ENCODE measurements around the gene ELL2. TPM values are rescaled to one million over a fixed set of nuclear protein-coding genes. Genes with fewer than 3 reads are reported as not detected.
"Not testable (repeated sequence)": the region's sequence is repeated elsewhere in the genome, so short reads cannot be mapped to it uniquely, and the experiment has no call there.

ELL2 gene
- total RNA-seq, 1 donor from 2014 or later: 4.6 TPM

- TF ChIP-seq CTCF (conservative IDR thresholded peaks at IDR 0.05): no peak
- H3K36me3 Mint-ChIP-seq (ENCODE audit: low read depth): no peaks in the 10 kb centered on the region
- H3K9me3 Mint-ChIP-seq: peaks cover 2% of the 10 kb centered on the region
- H3K27me3 Mint-ChIP-seq (ENCODE audit: low read depth): no peaks in the 10 kb centered on the region
- peaks cover 2% of the 10 kb centered on the region for H3K4me1 Mint-ChIP-seq
- DNase-seq (ENCODE audit: low read depth, low spot score): no peak
- no peak overlapping the region for H3K4me3 Mint-ChIP-seq
- H3K27ac Mint-ChIP-seq (ENCODE audit: unreplicated experiment): peak overlapping the region; percentile 70
Observed at GRCh38 chr5:95930141-95930930, 31.3 kb downstream of the ELL2 start.

GRCh38 chr5:95928724-95929253 is 32.9 kb downstream of the ELL2 start:
- H3K4me3 Mint-ChIP-seq: no peak overlapping the region
- peaks cover 14% of the 10 kb centered on the region for H3K4me1 Mint-ChIP-seq

GRCh38 chr5:95927927-95928723 is 33.5 kb downstream of the ELL2 start:
- TF ChIP-seq CTCF (conservative IDR thresholded peaks at IDR 0.05): no peak
- peaks cover 17% of the 10 kb centered on the region for H3K4me1 Mint-ChIP-seq
- H3K4me3 Mint-ChIP-seq: no peak overlapping the region
- H3K27me3 Mint-ChIP-seq (ENCODE audit: low read depth): no peaks in the 10 kb centered on the region
- no peak overlapping the region for H3K27ac Mint-ChIP-seq (ENCODE audit: unreplicated experiment)
- DNase-seq (ENCODE audit: low read depth, low spot score): no peak
- peaks cover 2% of the 10 kb centered on the region for H3K9me3 Mint-ChIP-seq
- no peaks in the 10 kb centered on the region for H3K36me3 Mint-ChIP-seq (ENCODE audit: low read depth)

More at GRCh38 chr5:95928724-95929253, 32.9 kb downstream of the ELL2 start:
- Mint-ChIP-seq H3K36me3 (ENCODE audit: low read depth) (no peaks in the 10 kb centered on the region), H3K27me3 (ENCODE audit: low read depth) (no peaks in the 10 kb centered on the region), H3K9me3 (peaks cover 2% of the 10 kb centered on the region), H3K27ac (ENCODE audit: unreplicated experiment) (no peak overlapping the region)
- no peak for DNase-seq (ENCODE audit: low read depth, low spot score)
- TF ChIP-seq CTCF (conservative IDR thresholded peaks at IDR 0.05): no peak

GRCh38 chr5:95927300-95927699 is 34.4 kb downstream of the ELL2 start:
- not testable (repeated sequence) for H3K36me3 Mint-ChIP-seq (ENCODE audit: low read depth); DNase-seq (ENCODE audit: low read depth, low spot score); H3K4me3 Mint-ChIP-seq; H3K27me3 Mint-ChIP-seq (ENCODE audit: low read depth); H3K27ac Mint-ChIP-seq (ENCODE audit: unreplicated experiment); H3K9me3 Mint-ChIP-seq
- H3K4me1 Mint-ChIP-seq: peaks cover 17% of the 10 kb centered on the region

- H3K4me1 Mint-ChIP-seq: peaks cover 17% of the 10 kb centered on the region
- DNase-seq (ENCODE audit: low read depth, low spot score): no peak
- H3K27ac Mint-ChIP-seq (ENCODE audit: unreplicated experiment): no peak overlapping the region
- TF ChIP-seq CTCF (conservative IDR thresholded peaks at IDR 0.05): no peak
- no peaks in the 10 kb centered on the region for H3K36me3 Mint-ChIP-seq (ENCODE audit: low read depth)
- no peaks in the 10 kb centered on the region for H3K27me3 Mint-ChIP-seq (ENCODE audit: low read depth)
- H3K4me3 Mint-ChIP-seq: no peak overlapping the region
- peaks cover 2% of the 10 kb centered on the region for H3K9me3 Mint-ChIP-seq
Observed at GRCh38 chr5:95925939-95926338, 35.7 kb downstream of the ELL2 start.

All from neural crest cell (in vitro differentiated cells).